Neural cell (in vitro differentiated cells): ENCODE results near the gene SEPTIN5. TPM values are rescaled to one million over a fixed set of nuclear protein-coding genes. Genes with fewer than 3 reads are reported as not detected.

ENCODE experiments used
- H2AFZ ChIP-seq: fragments of 200-600, 300-800 bp; sonication (generic), shearing (Covaris generic); 2 replicates; pipeline ENCODE4 v1.6.0; 2014; ENCODE audit warnings: low read depth, mild to moderate bottlenecking, antibody characterized with exemption, low read length, moderate library complexity
- H3F3A ChIP-seq: fragments of 200-600 bp; shearing (Covaris generic); 2 replicates; pipeline ENCODE4 v1.6.1; 2016; ENCODE audit warnings: mild to moderate bottlenecking, moderate library complexity, mixed read lengths, antibody characterized with exemption, low read length; ENCODE audit not compliant: insufficient read depth, poor library complexity, severe bottlenecking
- H3K27ac ChIP-seq: fragments of 200-600, 300-800 bp; sonication (generic), shearing (Covaris generic); 2 replicates; pipeline ENCODE4 v1.5.1; 2014; ENCODE audit warnings: mild to moderate bottlenecking, low read length, moderate library complexity
- H3K27me3 ChIP-seq: fragments of 300-800, 200-600 bp; sonication (generic), shearing (Covaris generic); 2 replicates; pipeline ENCODE4 v1.6.0; 2014; ENCODE audit warnings: mild to moderate bottlenecking, low read depth, low read length, moderate library complexity; ENCODE audit not compliant: insufficient read depth
- H3K36me3 ChIP-seq: fragments of 300-800, 200-600 bp; sonication (generic), shearing (Covaris generic); 2 replicates; pipeline ENCODE4 v1.5.1; 2014; ENCODE audit warnings: mild to moderate bottlenecking, antibody characterized with exemption, low read length, moderate library complexity; ENCODE audit not compliant: insufficient read depth
- H3K4me2 ChIP-seq: fragments of 300-800, 200-600 bp; sonication (generic), shearing (Covaris generic); 2 replicates; pipeline ENCODE4 v1.6.0; 2014; ENCODE audit warnings: mild to moderate bottlenecking, low read length
- H3K4me3 ChIP-seq: fragments of 300-800, 200-600 bp; sonication (generic), shearing (Covaris generic); 2 replicates; pipeline ENCODE4 v1.5.1; 2014; ENCODE audit warnings: mild to moderate bottlenecking, low read length, moderate library complexity
- H3K79me2 ChIP-seq: fragments of 200-600 bp; shearing (Covaris generic); replicated peaks from 2 replicates; pipeline ENCODE4 v1.6.0; 2014; ENCODE audit warnings: mild to moderate bottlenecking, low read length, moderate library complexity; ENCODE audit not compliant: insufficient read depth
- H3K9ac ChIP-seq: fragments of 300-800, 200-600 bp; sonication (generic), shearing (Covaris generic); 2 replicates; pipeline ENCODE4 v1.6.1; 2016; ENCODE audit warnings: mild to moderate bottlenecking, low read length, mixed read lengths
- H3K9me2 ChIP-seq: fragments of 200-600 bp; shearing (Covaris generic); 2 replicates; pipeline ENCODE4 v1.6.1; 2016; ENCODE audit warnings: mild to moderate bottlenecking, low read length, mixed read lengths; ENCODE audit not compliant: insufficient read depth
- H3K9me3 ChIP-seq: fragments of 200-600, 300-800 bp; sonication (generic), shearing (Covaris generic); 2 replicates; pipeline ENCODE4 v1.6.1; 2016; ENCODE audit warnings: mild to moderate bottlenecking, mixed run types, low read length, moderate library complexity, mixed read lengths
- H4K20me1 ChIP-seq: fragments of 200-600 bp; shearing (Covaris generic); 2 replicates; pipeline ENCODE4 v1.6.1; 2016; ENCODE audit warnings: mild to moderate bottlenecking, mixed run types; ENCODE audit not compliant: insufficient read depth
- CTCF ChIP-seq: fragments of 450-650 bp; IDR thresholded peaks from 2 replicates; pipeline ENCODE4 v1.5.1; 2014; ENCODE audit warnings: antibody characterized with exemption, mild to moderate bottlenecking, moderate library complexity; ENCODE audit not compliant: poor library complexity, severe bottlenecking
- EP300 ChIP-seq: fragments of 450-650 bp; conservative IDR thresholded peaks from 2 replicates; pipeline ENCODE4 v1.6.1; 2014; ENCODE audit warnings: antibody characterized with exemption, mild to moderate bottlenecking, moderate library complexity; ENCODE audit not compliant: poor library complexity, severe bottlenecking
- EZH2 ChIP-seq: fragments of 200-600, 300-800 bp; shearing (Covaris generic), sonication (generic); IDR thresholded peaks from 2 replicates; pipeline ENCODE4 v1.6.1; 2014; ENCODE audit warnings: antibody characterized with exemption, low read length, borderline replicate concordance, mild to moderate bottlenecking; ENCODE audit not compliant: insufficient read depth, poor library complexity, severe bottlenecking
- MXI1 ChIP-seq: fragments of 450-650 bp; conservative IDR thresholded peaks from 2 replicates; pipeline ENCODE4 v1.6.1; 2014; ENCODE audit warnings: antibody characterized with exemption, mild to moderate bottlenecking; ENCODE audit not compliant: poor library complexity, severe bottlenecking
- POLR2AphosphoS5 ChIP-seq: IDR thresholded peaks from 2 replicates; pipeline ENCODE4 v1.6.1; 2012
- RAD21 ChIP-seq: fragments of 450-650 bp; conservative IDR thresholded peaks from 2 replicates; pipeline ENCODE4 v1.6.1; 2014; ENCODE audit warnings: antibody characterized with exemption, mild to moderate bottlenecking, moderate library complexity
- REST ChIP-seq: IDR thresholded peaks from 2 replicates; pipeline ENCODE4 v1.6.1; 2012; ENCODE audit warnings: borderline replicate concordance
- SMC3 ChIP-seq: fragments of 450-650 bp; conservative IDR thresholded peaks from 2 replicates; pipeline ENCODE4 v1.6.1; 2014; ENCODE audit warnings: antibody characterized with exemption, mild to moderate bottlenecking, moderate library complexity; ENCODE audit not compliant: poor library complexity
- TAF1 ChIP-seq: IDR thresholded peaks from 2 replicates; pipeline ENCODE4 v1.6.1; 2012; ENCODE audit warnings: low read depth
- polyA plus RNA-seq: library from polyadenylated mRNA; depleted of rRNA; stranded (reverse); fragments of >200 nt; gene quantifications from 2 replicates; pipeline ENCODE4 v1.2.3, GENCODE V29; 2014

The SEPTIN5 gene
- polyA plus RNA-seq, 1 donor from 2014 or later, result 166 TPM

DNA sequence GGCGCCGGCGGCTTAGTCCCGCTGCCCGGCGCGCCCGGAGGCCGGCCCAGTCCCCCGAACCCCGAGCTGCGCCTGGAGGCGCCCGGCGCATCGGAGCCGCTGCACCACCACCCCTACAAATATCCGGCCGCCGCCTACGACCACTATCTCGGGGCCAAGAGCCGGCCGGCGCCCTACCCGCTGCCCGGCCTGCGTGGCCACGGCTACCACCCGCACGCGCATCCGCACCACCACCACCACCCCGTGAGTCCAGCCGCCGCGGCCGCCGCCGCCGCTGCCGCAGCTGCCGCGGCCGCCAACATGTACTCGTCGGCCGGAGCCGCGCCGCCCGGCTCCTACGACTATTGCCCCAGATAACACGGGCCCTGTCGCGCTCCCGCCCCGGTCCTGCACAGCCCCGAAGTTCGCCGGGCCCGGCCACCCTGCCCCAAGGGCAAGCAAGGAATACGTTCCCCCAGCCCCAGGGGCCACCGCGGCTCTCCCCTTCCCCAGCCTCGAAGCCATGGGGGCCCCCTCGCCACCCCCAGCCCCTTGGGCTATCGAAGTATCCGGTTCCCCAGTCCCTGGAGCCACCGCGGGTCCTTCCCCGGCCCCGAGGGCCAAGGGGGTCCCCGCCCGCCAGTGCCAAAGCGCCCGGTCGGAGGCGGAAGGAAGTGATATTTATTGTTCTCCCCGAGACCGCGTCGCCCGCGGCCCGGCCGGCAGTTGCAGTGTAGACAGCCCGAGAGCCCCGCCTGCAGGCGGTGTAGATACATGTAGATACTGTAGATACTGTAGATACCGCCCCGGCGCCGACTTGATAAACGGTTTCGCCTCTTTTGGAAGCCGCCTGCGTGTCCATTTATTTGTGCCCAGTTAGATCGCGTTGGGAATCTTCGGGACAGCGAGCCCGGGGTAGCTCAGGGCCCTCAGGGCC lies 52.5 kb downstream of the SEPTIN5 start:
- H2AFZ ChIP-seq, result no peak overlapping the region
- H3K27ac ChIP-seq, result no peak overlapping the region
- H3F3A ChIP-seq, result no peaks in the 10 kb centered on the region
- TF ChIP-seq EZH2 (peak; percentile 74), POLR2AphosphoS5 (no peak), CTCF (peak; percentile 24)
- peaks cover 96% of the 10 kb centered on the region for H3K27me3 ChIP-seq
- no peaks in the 10 kb centered on the region for H4K20me1 ChIP-seq
- H3K36me3 ChIP-seq, result no peaks in the 10 kb centered on the region
- no peaks in the 10 kb centered on the region for H3K9me2 ChIP-seq
- no peak overlapping the region for H3K4me2 ChIP-seq
- H3K9ac ChIP-seq, result no peak overlapping the region
- H3K9me3 ChIP-seq, result no peaks in the 10 kb centered on the region
- H3K4me3 ChIP-seq, result no peak overlapping the region
- H3K79me2 ChIP-seq, result no peaks in the 10 kb centered on the region

- Histone ChIP-seq H3F3A (no peaks in the 10 kb centered on the region), H3K9me2 (no peaks in the 10 kb centered on the region), H3K27me3 (peaks cover 87% of the 10 kb centered on the region), H3K9ac (no peak overlapping the region), H3K9me3 (no peaks in the 10 kb centered on the region), H3K36me3 (no peaks in the 10 kb centered on the region), H2AFZ (no peak overlapping the region), H4K20me1 (no peaks in the 10 kb centered on the region), H3K79me2 (no peaks in the 10 kb centered on the region), H3K4me3 (no peak overlapping the region), H3K4me2 (no peak overlapping the region), H3K27ac (no peak overlapping the region)
- TF ChIP-seq CTCF (no peak), EZH2 (no peak), TAF1 (no peak), EP300 (no peak), REST (no peak), RAD21 (no peak), POLR2AphosphoS5 (no peak), MXI1 (no peak), SMC3 (no peak)
Observed at GRCh38 chr22:19767427-19768341, 53.4 kb downstream of the SEPTIN5 start.
